ENCODE data around the gene RIMBP2. TPM values are rescaled to one million over a fixed set of nuclear protein-coding genes. Genes with fewer than 3 reads are reported as not detected.

RIMBP2 gene
- total RNA-seq, 4 donors from 2014 or later, result 0.22 to 1.4 (median 1.2) TPM; not detected in 1

DNA sequence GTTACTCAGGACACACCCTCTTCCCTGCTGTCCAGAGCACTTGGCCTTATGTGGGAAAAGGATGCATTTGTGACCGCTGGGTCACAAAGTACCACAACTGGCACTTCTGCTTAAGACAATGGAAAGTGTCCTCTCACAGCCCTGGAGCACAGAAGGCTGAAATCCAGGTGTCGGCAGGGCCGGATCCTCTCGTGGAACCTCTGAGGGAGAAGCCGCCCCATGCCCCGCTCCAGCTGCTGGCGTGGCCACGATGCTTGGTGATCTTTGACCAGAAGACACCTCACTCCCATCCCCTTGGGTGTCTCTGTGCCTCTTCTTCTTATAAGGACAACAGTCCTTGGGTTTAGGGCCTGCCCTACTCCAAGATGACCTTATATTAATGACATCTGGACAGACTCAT lies 221.4 kb downstream of the RIMBP2 start:
- H3K36me3 ChIP-seq, result no peaks in the 10 kb centered on the region
- no peak overlapping the region for H3K4me3 ChIP-seq
- no peaks in the 10 kb centered on the region for H3K27me3 ChIP-seq
- no peaks in the 10 kb centered on the region for H3K9me3 ChIP-seq
- TF ChIP-seq EP300 (IDR thresholded peaks at IDR 0.05) (no peak), POLR2A (IDR thresholded peaks at IDR 0.05) (no peak)
- TF ChIP-seq, protein P1, sequence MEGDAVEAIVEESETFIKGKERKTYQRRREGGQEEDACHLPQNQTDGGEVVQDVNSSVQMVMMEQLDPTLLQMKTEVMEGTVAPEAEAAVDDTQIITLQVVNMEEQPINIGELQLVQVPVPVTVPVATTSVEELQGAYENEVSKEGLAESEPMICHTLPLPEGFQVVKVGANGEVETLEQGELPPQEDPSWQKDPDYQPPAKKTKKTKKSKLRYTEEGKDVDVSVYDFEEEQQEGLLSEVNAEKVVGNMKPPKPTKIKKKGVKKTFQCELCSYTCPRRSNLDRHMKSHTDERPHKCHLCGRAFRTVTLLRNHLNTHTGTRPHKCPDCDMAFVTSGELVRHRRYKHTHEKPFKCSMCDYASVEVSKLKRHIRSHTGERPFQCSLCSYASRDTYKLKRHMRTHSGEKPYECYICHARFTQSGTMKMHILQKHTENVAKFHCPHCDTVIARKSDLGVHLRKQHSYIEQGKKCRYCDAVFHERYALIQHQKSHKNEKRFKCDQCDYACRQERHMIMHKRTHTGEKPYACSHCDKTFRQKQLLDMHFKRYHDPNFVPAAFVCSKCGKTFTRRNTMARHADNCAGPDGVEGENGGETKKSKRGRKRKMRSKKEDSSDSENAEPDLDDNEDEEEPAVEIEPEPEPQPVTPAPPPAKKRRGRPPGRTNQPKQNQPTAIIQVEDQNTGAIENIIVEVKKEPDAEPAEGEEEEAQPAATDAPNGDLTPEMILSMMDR (IDR thresholded peaks at IDR 0.05), result no peak
- WGBS, 2 donors, result 85 to 88% methylated on average over 8 of the region's 8 CpGs
- H3K4me1 ChIP-seq, result no peaks in the 10 kb centered on the region
- no peak overlapping the region for H3K27ac ChIP-seq
- DNase-seq (ENCODE audit: low spot score in 2 of 2), result no peak

DNA sequence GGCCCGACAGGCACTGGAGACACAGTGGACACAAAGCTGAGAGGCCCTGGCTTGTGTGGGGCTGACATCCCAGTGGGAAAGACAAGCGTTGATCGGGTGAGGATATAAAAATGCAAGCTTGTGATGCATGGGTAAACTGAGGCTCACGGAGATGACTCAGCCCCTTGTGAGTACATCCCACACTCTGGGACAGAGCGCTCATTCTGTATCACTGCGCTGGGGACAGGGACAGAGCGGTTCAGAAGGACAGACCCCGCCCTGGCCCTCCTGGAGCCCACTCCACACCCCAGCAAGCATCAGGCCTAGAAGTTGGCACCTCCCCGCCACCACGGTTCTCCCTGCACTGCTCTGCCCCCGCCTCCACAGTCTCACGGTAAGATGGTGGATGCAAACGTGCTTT lies 222.1 kb downstream of the RIMBP2 start:
- H3K9me3 ChIP-seq, result no peaks in the 10 kb centered on the region
- no peak for TF ChIP-seq EP300 (IDR thresholded peaks at IDR 0.05)
- TF ChIP-seq POLR2A (IDR thresholded peaks at IDR 0.05), result no peak
- TF ChIP-seq, protein P1 (IDR thresholded peaks at IDR 0.05), result no peak
- no peak overlapping the region for H3K4me3 ChIP-seq
- H3K36me3 ChIP-seq, result no peaks in the 10 kb centered on the region
- 81 to 88% methylated on average over 13 of the region's 13 CpGs for WGBS, 2 donors
- no peak for DNase-seq (ENCODE audit: low spot score in 2 of 2)
- no peaks in the 10 kb centered on the region for H3K4me1 ChIP-seq
- no peak overlapping the region for H3K27ac ChIP-seq
- H3K27me3 ChIP-seq, result no peaks in the 10 kb centered on the region

DNA sequence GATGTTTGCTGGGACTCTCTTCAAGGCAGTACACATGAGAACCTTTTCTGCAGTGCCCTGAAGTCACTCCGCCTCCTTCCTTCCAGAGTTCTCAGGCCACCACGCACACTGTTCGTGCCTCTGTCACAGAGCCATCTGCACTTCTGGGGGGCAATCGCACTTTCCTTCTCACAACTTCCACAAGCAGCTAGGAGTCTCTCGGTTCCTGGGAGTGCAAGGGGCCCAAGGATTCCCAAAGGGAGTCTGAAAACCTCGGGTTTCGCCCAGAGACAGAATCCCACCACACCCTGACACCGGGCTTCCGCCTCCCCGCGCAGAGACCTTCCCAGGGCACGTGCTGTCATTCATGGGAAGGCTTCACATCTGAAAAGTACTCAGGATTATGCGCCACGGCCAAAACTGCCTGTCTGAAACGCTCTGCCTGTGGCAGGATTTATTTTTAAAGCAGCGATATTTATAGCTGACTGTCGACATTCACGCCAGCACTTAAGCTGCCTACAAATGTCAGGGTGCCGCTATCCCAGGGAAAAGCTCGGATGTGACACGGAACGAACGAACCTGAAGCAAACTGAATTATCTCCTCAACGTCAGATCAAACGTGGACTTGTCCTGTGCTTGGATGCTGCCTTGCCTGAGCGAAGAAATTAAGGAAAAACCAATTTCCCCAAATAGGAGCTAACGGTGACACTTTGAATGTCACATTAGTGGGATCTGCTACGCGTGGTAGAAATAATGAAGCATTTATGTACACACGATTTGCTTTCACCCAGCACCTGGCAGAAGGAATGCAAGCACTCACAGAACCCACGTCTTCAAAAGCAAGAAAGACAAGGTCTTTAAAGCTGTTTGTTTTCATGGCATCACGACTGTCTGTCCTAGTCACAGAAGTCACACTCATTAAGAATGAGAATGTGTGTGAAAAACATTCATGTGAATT lies 224.4 kb downstream of the RIMBP2 start:
- H3K9me3 ChIP-seq, result peaks cover 0 to 5% (median 0%) of the 10 kb centered on the region in 4 donors
- DNase-seq (ENCODE audit: low spot score in 2 of 2), result no peak
- no peak overlapping the region for H3K4me3 ChIP-seq
- no peak overlapping the region for H3K27ac ChIP-seq
- no peaks in the 10 kb centered on the region for H3K27me3 ChIP-seq
- H3K36me3 ChIP-seq, result no peaks in the 10 kb centered on the region
- no peaks in the 10 kb centered on the region for H3K4me1 ChIP-seq
- TF ChIP-seq EP300 (IDR thresholded peaks at IDR 0.05) (no peak), POLR2A (IDR thresholded peaks at IDR 0.05) (no peak)
- TF ChIP-seq, protein P1 (IDR thresholded peaks at IDR 0.05), result no peak
- WGBS, 2 donors, result 51 to 57% methylated on average over 32 of the region's 32 CpGs

DNA sequence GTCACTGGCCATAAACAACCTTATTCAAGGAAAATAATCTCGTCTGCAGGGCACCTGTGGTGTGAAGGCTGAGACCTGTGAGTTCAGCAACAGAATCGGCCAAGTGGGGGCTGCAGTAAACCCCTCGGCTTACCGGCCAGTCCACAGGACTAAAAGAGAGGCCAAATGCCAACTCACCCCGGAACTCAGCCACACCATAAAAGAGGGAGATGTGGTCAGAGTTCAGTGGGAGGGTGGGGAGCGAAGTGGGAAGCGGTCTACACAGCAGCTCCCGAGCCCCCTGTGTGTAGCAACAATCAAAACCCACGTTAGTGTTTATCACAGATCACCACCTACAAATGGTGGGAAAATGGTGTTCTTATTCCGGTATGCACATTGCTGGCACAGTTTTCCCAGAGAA lies 225.4 kb downstream of the RIMBP2 start:
- Histone ChIP-seq H3K27ac (no peak overlapping the region), H3K9me3 (peaks cover 0 to 7% (median 0%) of the 10 kb centered on the region in 4 donors), H3K36me3 (no peaks in the 10 kb centered on the region), H3K4me3 (no peak overlapping the region), H3K27me3 (no peaks in the 10 kb centered on the region), H3K4me1 (no peaks in the 10 kb centered on the region)
- 68 to 72% methylated on average over 10 of the region's 10 CpGs for WGBS, 2 donors
- DNase-seq (ENCODE audit: low spot score in 2 of 2), result no peak
- TF ChIP-seq POLR2A (IDR thresholded peaks at IDR 0.05) (no peak), EP300 (IDR thresholded peaks at IDR 0.05) (no peak)
- TF ChIP-seq, protein P1 (IDR thresholded peaks at IDR 0.05), result no peak

DNA sequence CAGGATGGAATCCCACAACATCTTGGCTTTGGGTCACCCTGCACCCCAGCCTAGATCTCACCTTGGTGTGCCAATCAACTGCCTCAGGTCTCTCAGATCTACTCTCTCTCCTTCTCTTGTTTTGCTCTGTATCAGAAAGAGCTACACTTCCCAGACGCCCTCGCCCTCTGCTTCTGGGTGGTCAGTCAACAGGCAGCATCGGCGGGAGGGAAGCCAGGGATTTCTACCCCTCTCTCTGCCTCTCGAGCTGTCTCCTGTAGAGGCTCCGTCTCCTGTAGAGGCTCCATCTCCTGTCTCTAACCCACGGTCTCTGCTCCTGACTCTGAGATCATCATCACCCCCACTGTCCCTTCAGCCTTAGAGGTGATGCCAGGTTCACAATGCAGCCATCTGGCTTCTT lies 226.8 kb downstream of the RIMBP2 start:
- no peaks in the 10 kb centered on the region for H3K4me1 ChIP-seq
- no peak for DNase-seq (ENCODE audit: low spot score in 2 of 2)
- H3K9me3 ChIP-seq, result peaks cover 0 to 7% (median 0%) of the 10 kb centered on the region in 4 donors
- TF ChIP-seq, protein P1 (IDR thresholded peaks at IDR 0.05), result no peak
- TF ChIP-seq POLR2A (IDR thresholded peaks at IDR 0.05), result no peak
- TF ChIP-seq EP300 (IDR thresholded peaks at IDR 0.05), result no peak
- H3K27me3 ChIP-seq, result no peaks in the 10 kb centered on the region
- 84 to 85% methylated on average over 7 of the region's 7 CpGs for WGBS, 2 donors
- H3K4me3 ChIP-seq, result no peak overlapping the region
- no peaks in the 10 kb centered on the region for H3K36me3 ChIP-seq
- H3K27ac ChIP-seq, result no peak overlapping the region

Measured in tibial nerve (tissue), 4 donors.